Mesenchymal stem cell (in vitro differentiated cells and primary cell): ENCODE data around the gene SEPTIN10.

Source experiments
- DNase-seq: peaks from one replicate; pipeline ENCODE4 v3.0.0-alpha.2; 2013
- H2AFZ ChIP-seq: one replicate; pipeline ENCODE4 v1.6.1; 2013; ENCODE audit warnings: low read depth, mild to moderate bottlenecking, control low read depth, inconsistent platforms, low read length, moderate library complexity
- H2AK5ac ChIP-seq: 2 replicates; pipeline ENCODE4 v1.6.1; 2013; ENCODE audit warnings: low read length, moderate library complexity, mild to moderate bottlenecking, inconsistent platforms; ENCODE audit not compliant: severe bottlenecking
- H2BK120ac ChIP-seq: one replicate; pipeline ENCODE4 v1.6.1; 2013; ENCODE audit warnings: low read depth, mild to moderate bottlenecking, inconsistent platforms, low read length, moderate library complexity
- H2BK12ac ChIP-seq, 2 experiments: one replicate each; pipeline ENCODE4 v1.6.1; 2013; ENCODE audit warnings: inconsistent platforms in 2 of 2, low read length in 2 of 2, mild to moderate bottlenecking in 2 of 2, moderate library complexity in 2 of 2, control low read depth in 1 of 2
- H2BK15ac ChIP-seq: one replicate; pipeline ENCODE4 v1.6.1; 2013; ENCODE audit warnings: mild to moderate bottlenecking, low read depth, inconsistent platforms; ENCODE audit not compliant: poor library complexity, severe bottlenecking
- H2BK5ac ChIP-seq: 2 replicates; pipeline ENCODE4 v1.6.1; 2013; ENCODE audit warnings: low read depth, mild to moderate bottlenecking, low read length, control low read depth, inconsistent platforms; ENCODE audit not compliant: poor library complexity, severe bottlenecking
- H3K14ac ChIP-seq, 2 experiments: one replicate each; pipeline ENCODE4 v1.6.1; 2013; ENCODE audit warnings: inconsistent platforms in 2 of 2, low read length in 2 of 2, control low read depth in 1 of 2, mild to moderate bottlenecking in 1 of 2, moderate library complexity in 1 of 2
- H3K18ac ChIP-seq, 2 experiments: one replicate each; pipeline ENCODE4 v1.6.1; 2013; ENCODE audit warnings: inconsistent platforms in 2 of 2, low read length in 2 of 2, control low read depth in 1 of 2, low read depth in 1 of 2, mild to moderate bottlenecking in 1 of 2
- H3K23ac ChIP-seq, 2 experiments: one replicate each; pipeline ENCODE4 v1.6.1; 2013; ENCODE audit warnings: inconsistent platforms in 2 of 2, low read length in 2 of 2, mild to moderate bottlenecking in 2 of 2, moderate library complexity in 2 of 2, control low read depth in 1 of 2
- H3K27ac ChIP-seq: 2 replicates; pipeline ENCODE4 v1.5.1; 2013; ENCODE audit warnings: mild to moderate bottlenecking, moderate library complexity, low read length, control low read depth, inconsistent platforms; ENCODE audit not compliant: poor library complexity, severe bottlenecking
- H3K27me3 ChIP-seq, 2 experiments: 2 replicates each; pipeline versions ENCODE4 v1.6.1 to v1.7.0; 2013; ENCODE audit warnings: low read length in 2 of 2, mild to moderate bottlenecking in 2 of 2, moderate library complexity in 2 of 2, control low read depth in 1 of 2, inconsistent platforms in 1 of 2; ENCODE audit not compliant: control insufficient read depth in 1 of 2, insufficient read depth in 1 of 2
- H3K36me3 ChIP-seq, 2 experiments: 2 replicates each; pipeline versions ENCODE4 v1.6.1 to v1.7.0; 2013; ENCODE audit warnings: low read length in 2 of 2, control low read depth in 1 of 2, inconsistent platforms in 1 of 2, low read depth in 1 of 2, mild to moderate bottlenecking in 1 of 2; ENCODE audit not compliant: insufficient read depth in 2 of 2, control insufficient read depth in 1 of 2
- H3K4ac ChIP-seq, 2 experiments: one replicate each; pipeline ENCODE4 v1.6.1; 2013; ENCODE audit warnings: inconsistent platforms in 2 of 2, low read length in 2 of 2, mild to moderate bottlenecking in 2 of 2, moderate library complexity in 2 of 2, control low read depth in 1 of 2, low read depth in 1 of 2
- H3K4me1 ChIP-seq: 2 replicates; pipeline ENCODE4 v1.6.1; 2013; ENCODE audit warnings: low read depth, low read length, control low read depth; ENCODE audit not compliant: control insufficient read depth, insufficient read depth
- H3K4me2 ChIP-seq: 2 replicates; pipeline ENCODE4 v1.6.1; 2013; ENCODE audit warnings: low read length, mild to moderate bottlenecking, inconsistent platforms; ENCODE audit not compliant: poor library complexity, severe bottlenecking
- H3K4me3 ChIP-seq, 2 experiments: 2 replicates each; pipeline versions ENCODE4 v1.5.1 to v1.7.0; 2013; ENCODE audit warnings: low read length in 2 of 2, mild to moderate bottlenecking in 2 of 2, control low read depth in 1 of 2, low read depth in 1 of 2; ENCODE audit not compliant: insufficient read depth in 1 of 2
- H3K79me1 ChIP-seq: replicated peaks from 2 replicates; pipeline ENCODE4 v1.6.1; 2013; ENCODE audit warnings: mild to moderate bottlenecking, control low read depth, low read length, inconsistent platforms; ENCODE audit not compliant: poor library complexity, severe bottlenecking
- H3K9ac ChIP-seq: 2 replicates; pipeline ENCODE4 v1.7.0; 2013; ENCODE audit warnings: mild to moderate bottlenecking, low read length, moderate library complexity
- H3K9me3 ChIP-seq: 2 replicates; pipeline ENCODE4 v1.7.0; 2013; ENCODE audit warnings: mild to moderate bottlenecking, low read length; ENCODE audit not compliant: control insufficient read depth
- H4K8ac ChIP-seq: one replicate; pipeline ENCODE4 v1.6.1; 2013; ENCODE audit warnings: inconsistent platforms, mild to moderate bottlenecking, low read length, moderate library complexity
- H4K91ac ChIP-seq: one replicate; pipeline ENCODE4 v1.6.1; 2013; ENCODE audit warnings: mild to moderate bottlenecking, low read length, inconsistent platforms
- WGBS: methylation state at CpG from one replicate; pipeline ENCODE4 v1.1.7; 2013; ENCODE audit warnings: mixed read lengths; 5-methylcytosine and 5-hydroxymethylcytosine counted together

Gene SEPTIN10

GRCh38 chr2:109613081-109613921 is 465 bp downstream of the SEPTIN10 start:
- Histone ChIP-seq H3K4me2 (peak overlapping the region; percentile 74), H3K36me3 (no peaks in the 10 kb centered on the region), H2AFZ (no peak overlapping the region), H3K23ac (peak overlapping the region in 1 of 2 experiments; percentile 89), H3K79me1 (peaks cover 16% of the 10 kb centered on the region), H4K91ac (peak overlapping the region; percentile 90), H3K14ac (peak overlapping the region in 1 of 2 experiments; percentile 75), H3K18ac (peak overlapping the region; percentile 86 to 94), H3K4ac (peak overlapping the region; percentile 87 to 91), H3K9me3 (no peaks in the 10 kb centered on the region), H3K4me3 (peak overlapping the region; percentile 85 to 88), H3K4me1 (peaks cover 17% of the 10 kb centered on the region), H3K27ac (peak overlapping the region; percentile 38), H2BK15ac (peak overlapping the region; percentile 100), H2AK5ac (no peak overlapping the region), H4K8ac (peak overlapping the region; percentile 49), H2BK12ac (peak overlapping the region in 1 of 2 experiments; percentile 54), H3K27me3 (no peaks in the 10 kb centered on the region), H2BK120ac (peak overlapping the region; percentile 98), H3K9ac (peak overlapping the region; percentile 94), H2BK5ac (peak overlapping the region; percentile 95)
- WGBS = 2% methylated on average over 68 of the region's 82 CpGs
- DNase-seq = peak; percentile 67

DNA sequence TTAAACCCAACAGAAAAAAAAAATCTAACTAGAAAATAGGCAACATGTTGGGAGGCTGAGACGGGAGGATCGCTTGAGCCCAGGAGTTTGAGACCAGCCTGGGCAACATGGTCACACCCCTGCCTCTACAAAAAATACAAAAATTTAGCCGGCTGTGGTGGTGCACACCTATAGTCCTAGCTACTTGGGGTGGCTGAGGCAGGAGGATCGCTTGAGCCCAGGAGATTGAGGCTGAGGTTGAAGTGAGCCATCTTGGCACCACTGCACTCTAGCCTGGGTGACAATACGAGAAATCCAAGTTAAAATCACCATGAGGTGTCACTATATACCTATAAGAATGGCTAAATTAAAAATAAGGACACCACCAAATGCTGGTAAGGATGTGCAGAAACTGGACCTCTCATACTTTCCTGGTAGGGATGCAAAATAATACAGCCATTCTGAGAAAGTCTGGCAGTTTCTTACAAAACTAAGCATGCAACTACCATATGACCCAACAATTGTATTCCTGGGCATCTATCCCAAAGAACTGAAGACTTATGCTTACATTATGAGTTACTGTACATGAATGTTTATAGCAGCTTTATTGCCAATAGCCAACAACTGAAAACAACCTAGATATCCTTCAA is 2.2 kb downstream of the SEPTIN10 start:
- 96% methylated on average over 4 of the region's 5 CpGs for WGBS
- Histone ChIP-seq H3K79me1 (peaks cover 14% of the 10 kb centered on the region), H2BK120ac (no peak overlapping the region), H3K9ac (peak overlapping the region; percentile 94), H3K4me2 (peak overlapping the region; percentile 42), H2AFZ (no peak overlapping the region), H3K27me3 (no peaks in the 10 kb centered on the region), H2BK15ac (no peak overlapping the region), H3K23ac (no peak overlapping the region), H3K9me3 (no peaks in the 10 kb centered on the region), H3K18ac (peak overlapping the region in 1 of 2 experiments; percentile 11), H3K36me3 (no peaks in the 10 kb centered on the region), H2BK5ac (no peak overlapping the region), H4K91ac (no peak overlapping the region), H3K4me1 (peaks cover 19% of the 10 kb centered on the region), H2BK12ac (peak overlapping the region in 1 of 2 experiments; percentile 55), H3K4ac (no peak overlapping the region), H3K14ac (no peak overlapping the region), H4K8ac (no peak overlapping the region), H2AK5ac (no peak overlapping the region), H3K4me3 (peak overlapping the region in 1 of 2 experiments; percentile 85), H3K27ac (no peak overlapping the region)
- DNase-seq = peak; percentile 62

GRCh38 chr2:109609352-109610024 is 4.3 kb downstream of the SEPTIN10 start:
- Histone ChIP-seq H3K9me3 (no peaks in the 10 kb centered on the region), H3K4me1 (peaks cover 7% of the 10 kb centered on the region), H3K4me2 (peak overlapping the region; percentile 68), H3K4ac (no peak overlapping the region), H3K27ac (peak overlapping the region; percentile 93), H2BK12ac (no peak overlapping the region), H3K79me1 (peaks cover under 1% of the 10 kb centered on the region), H2AFZ (no peak overlapping the region), H3K27me3 (no peaks in the 10 kb centered on the region), H4K8ac (no peak overlapping the region), H3K9ac (peak overlapping the region; percentile 41), H3K18ac (no peak overlapping the region), H2BK120ac (no peak overlapping the region), H2AK5ac (no peak overlapping the region), H2BK5ac (no peak overlapping the region), H2BK15ac (no peak overlapping the region), H4K91ac (no peak overlapping the region), H3K14ac (no peak overlapping the region), H3K23ac (no peak overlapping the region), H3K4me3 (peak overlapping the region in 1 of 2 experiments; percentile 47), H3K36me3 (no peaks in the 10 kb centered on the region)
- 0% methylated on average over 5 of the region's 8 CpGs for WGBS
- peak; percentile 85 for DNase-seq

DNA sequence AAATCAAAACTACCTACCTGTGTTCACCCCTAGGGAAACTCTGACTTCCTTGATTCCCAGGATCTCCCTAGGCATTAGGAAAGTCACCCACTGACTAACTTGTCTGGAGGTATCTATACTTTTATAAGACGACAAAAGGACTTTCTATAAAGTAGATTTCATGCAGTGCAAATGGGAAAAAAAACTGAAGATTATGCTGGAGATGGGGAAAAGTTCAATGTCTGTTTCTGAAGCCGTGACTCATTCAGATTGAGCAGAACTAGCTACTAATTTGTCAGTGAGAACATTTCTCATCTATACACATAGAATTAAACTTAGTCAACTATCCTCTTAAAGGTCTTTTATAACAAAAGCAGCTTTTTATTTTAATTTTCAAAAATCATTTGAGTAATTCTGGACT is 6.0 kb downstream of the SEPTIN10 start:
- no peak overlapping the region for H2AFZ ChIP-seq
- H3K23ac ChIP-seq = no peak overlapping the region
- H3K27ac ChIP-seq = no peak overlapping the region
- WGBS = 43% methylated on average over 1 of the region's 2 CpGs
- H4K91ac ChIP-seq = no peak overlapping the region
- H3K36me3 ChIP-seq = no peaks in the 10 kb centered on the region
- no peak overlapping the region for H2BK15ac ChIP-seq
- no peak overlapping the region for H3K14ac ChIP-seq
- no peak overlapping the region for H2BK5ac ChIP-seq
- H3K4me2 ChIP-seq = no peak overlapping the region
- no peak overlapping the region for H2BK12ac ChIP-seq
- H3K4ac ChIP-seq = no peak overlapping the region
- H2BK120ac ChIP-seq = no peak overlapping the region
- no peaks in the 10 kb centered on the region for H3K9me3 ChIP-seq
- no peaks in the 10 kb centered on the region for H3K79me1 ChIP-seq
- H3K9ac ChIP-seq = peak overlapping the region; percentile 39
- no peak overlapping the region for H3K18ac ChIP-seq
- DNase-seq = peak; percentile 48
- no peaks in the 10 kb centered on the region for H3K27me3 ChIP-seq
- H2AK5ac ChIP-seq = peak overlapping the region; percentile 77
- H4K8ac ChIP-seq = no peak overlapping the region
- H3K4me3 ChIP-seq = no peak overlapping the region
- H3K4me1 ChIP-seq = peaks cover 9% of the 10 kb centered on the region
